CD4-positive, alpha-beta T cell treated with Interleukin-12 subunit alpha and Interleukin-12 subunit beta, for 1 hour (primary cell): Measurements from ENCODE around the gene BCL2A1.
"Not testable (repeated sequence)": the region's sequence is repeated elsewhere in the genome, so short reads cannot be mapped to it uniquely, and the experiment has no call there.

Experiments used
- DNase-seq: peaks from one replicate; pipeline ENCODE4 v3.0.0-alpha.2; 2020

BCL2A1 gene

GRCh38 chr15:79919749-79920511 lies 51.1 kb downstream of the BCL2A1 start:
- no peak for DNase-seq

- no peak for DNase-seq
Measured at GRCh38 chr15:79919090-79919748, 51.8 kb downstream of the BCL2A1 start.

- no peak for DNase-seq
Measured at GRCh38 chr15:79918278-79918677, 52.7 kb downstream of the BCL2A1 start.

GRCh38 chr15:79916502-79917132 lies 54.4 kb downstream of the BCL2A1 start:
- no peak for DNase-seq

- not testable (repeated sequence) for DNase-seq
Measured at GRCh38 chr15:79915776-79916501, 55.1 kb downstream of the BCL2A1 start.

GRCh38 chr15:79914728-79915127 lies 56.3 kb downstream of the BCL2A1 start:
- DNase-seq = no peak
